Measurements from ENCODE around the gene PALB2.
"Not testable (repeated sequence)": the region's sequence is repeated elsewhere in the genome, so short reads cannot be mapped to it uniquely, and the experiment has no call there.

PALB2 gene

DNA sequence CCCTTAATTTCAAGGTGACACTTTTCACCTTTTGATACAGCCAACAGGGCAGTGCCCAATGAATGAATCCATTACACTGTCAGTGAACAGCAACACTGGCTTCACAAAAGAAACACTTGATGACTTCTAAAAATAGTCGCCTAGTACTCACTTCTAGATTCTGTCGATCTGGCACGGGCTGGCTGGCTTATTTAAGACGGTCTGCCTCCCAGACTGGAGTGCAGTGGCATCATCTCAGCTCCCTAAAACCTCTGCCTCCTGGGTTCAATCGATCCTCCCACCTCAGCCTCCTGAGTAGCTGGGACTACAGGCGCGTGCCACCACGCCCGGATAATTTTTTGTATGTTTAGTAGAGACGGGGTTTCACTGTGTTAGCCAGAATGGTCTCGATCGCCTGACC, 46.9 kb downstream of the PALB2 start:
- no peak for TF ChIP-seq CTCF (IDR thresholded peaks at IDR 0.05)
- no peak for TF ChIP-seq ZFX (IDR thresholded peaks at IDR 0.05; ENCODE audit: borderline replicate concordance)
- H3K27ac ChIP-seq = no peak overlapping the region

- TF ChIP-seq ZFX (IDR thresholded peaks at IDR 0.05; ENCODE audit: borderline replicate concordance) = no peak
- no peak for TF ChIP-seq CTCF (IDR thresholded peaks at IDR 0.05)
- H3K27ac ChIP-seq = no peak overlapping the region
Observed at GRCh38 chr16:23590181-23590580, 50.9 kb downstream of the PALB2 start.

DNA sequence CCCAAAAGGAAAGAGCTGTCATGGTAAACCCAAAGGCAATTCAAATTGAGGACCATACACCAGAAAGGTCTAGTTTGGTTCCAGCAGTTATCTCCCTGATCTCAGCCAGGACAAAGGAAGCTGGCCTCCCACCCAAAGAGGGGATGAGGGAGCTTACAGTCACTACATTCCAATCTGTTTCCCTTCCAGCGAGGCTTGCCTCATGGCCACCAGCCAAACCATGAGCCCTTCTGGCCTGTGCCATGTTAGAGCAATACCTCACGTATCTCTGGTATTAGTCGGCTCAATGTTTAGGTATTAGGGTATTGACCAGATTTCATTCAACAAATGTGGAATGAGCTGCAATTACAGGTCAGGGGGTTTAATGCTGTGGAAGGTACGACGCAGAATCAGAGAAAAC, 53.4 kb downstream of the PALB2 start:
- TF ChIP-seq ZFX (IDR thresholded peaks at IDR 0.05; ENCODE audit: borderline replicate concordance) (no peak), CTCF (IDR thresholded peaks at IDR 0.05) (no peak)
- no peak overlapping the region for H3K27ac ChIP-seq

- no peak overlapping the region for H3K27ac ChIP-seq
- no peak for TF ChIP-seq CTCF (IDR thresholded peaks at IDR 0.05)
Observed at GRCh38 chr16:23584186-23585076, 56.7 kb downstream of the PALB2 start.

GRCh38 chr16:23583271-23583670, 57.8 kb downstream of the PALB2 start:
- not testable (repeated sequence) for H3K27ac ChIP-seq

DNA sequence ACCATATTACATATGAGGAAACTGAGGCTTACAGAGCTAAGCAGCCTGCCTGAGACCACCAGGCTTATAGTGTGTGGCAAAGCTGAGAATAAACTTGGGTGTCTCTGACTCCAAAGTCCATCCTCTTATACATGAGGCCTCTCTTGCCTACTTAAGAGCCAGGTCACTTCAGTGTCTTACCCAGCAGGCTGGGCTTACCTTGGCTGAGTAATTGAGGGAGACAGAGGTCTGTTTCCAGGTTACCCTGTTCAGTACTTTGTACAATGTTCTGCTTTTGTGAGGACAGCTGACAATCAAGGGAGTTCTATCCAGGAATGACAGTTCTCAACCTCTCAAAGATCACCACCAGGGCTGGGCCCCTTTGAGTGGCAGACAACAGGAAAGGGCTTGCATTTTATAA, 59.3 kb downstream of the PALB2 start:
- no peak overlapping the region for H3K27ac ChIP-seq
- TF ChIP-seq CTCF (IDR thresholded peaks at IDR 0.05) (no peak), ZFX (IDR thresholded peaks at IDR 0.05; ENCODE audit: borderline replicate concordance) (no peak)

- TF ChIP-seq CTCF (IDR thresholded peaks at IDR 0.05) = no peak
- TF ChIP-seq ZFX (IDR thresholded peaks at IDR 0.05; ENCODE audit: borderline replicate concordance) = no peak
- H3K27ac ChIP-seq = no peak overlapping the region
Observed at GRCh38 chr16:23580391-23580790, 60.7 kb downstream of the PALB2 start.

DNA sequence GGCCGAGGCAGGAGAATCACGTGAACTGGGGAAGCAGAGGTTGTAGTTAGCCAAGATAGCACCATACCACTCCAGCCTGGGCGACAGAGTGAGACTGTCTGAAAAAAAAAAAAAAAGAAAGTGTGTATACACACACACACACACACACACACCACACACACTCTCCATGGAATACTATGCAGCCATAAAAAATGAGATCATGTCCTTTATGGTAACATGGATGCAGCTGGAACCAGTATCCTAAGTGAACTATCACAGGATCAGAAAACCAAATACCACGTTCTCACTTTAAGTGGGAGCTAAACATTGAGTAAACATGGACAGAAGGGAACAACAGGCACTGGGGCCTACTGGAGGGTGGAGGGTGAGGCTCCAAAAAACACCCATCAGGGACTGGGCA, 61.7 kb downstream of the PALB2 start:
- no peak overlapping the region for H3K27ac ChIP-seq
- TF ChIP-seq CTCF (IDR thresholded peaks at IDR 0.05) (no peak), ZFX (IDR thresholded peaks at IDR 0.05; ENCODE audit: borderline replicate concordance) (no peak)
